T-helper 2 cell (primary cell): Measurements from ENCODE around the gene HMCN1.

Experiments
- DNase-seq, 5 experiments: peaks; one replicate each; pipeline versions ENCODE4 v3.0.0 to v3.0.0-alpha.2; 2012 to 2022
- total RNA-seq, 2 donors: gene quantifications; one replicate each; lab custom pipeline; 2026; lab: John Stamatoyannopoulos, UW

HMCN1 gene
- total RNA-seq = 2.2 to 3.6 reads per million in 2 donors

DNA sequence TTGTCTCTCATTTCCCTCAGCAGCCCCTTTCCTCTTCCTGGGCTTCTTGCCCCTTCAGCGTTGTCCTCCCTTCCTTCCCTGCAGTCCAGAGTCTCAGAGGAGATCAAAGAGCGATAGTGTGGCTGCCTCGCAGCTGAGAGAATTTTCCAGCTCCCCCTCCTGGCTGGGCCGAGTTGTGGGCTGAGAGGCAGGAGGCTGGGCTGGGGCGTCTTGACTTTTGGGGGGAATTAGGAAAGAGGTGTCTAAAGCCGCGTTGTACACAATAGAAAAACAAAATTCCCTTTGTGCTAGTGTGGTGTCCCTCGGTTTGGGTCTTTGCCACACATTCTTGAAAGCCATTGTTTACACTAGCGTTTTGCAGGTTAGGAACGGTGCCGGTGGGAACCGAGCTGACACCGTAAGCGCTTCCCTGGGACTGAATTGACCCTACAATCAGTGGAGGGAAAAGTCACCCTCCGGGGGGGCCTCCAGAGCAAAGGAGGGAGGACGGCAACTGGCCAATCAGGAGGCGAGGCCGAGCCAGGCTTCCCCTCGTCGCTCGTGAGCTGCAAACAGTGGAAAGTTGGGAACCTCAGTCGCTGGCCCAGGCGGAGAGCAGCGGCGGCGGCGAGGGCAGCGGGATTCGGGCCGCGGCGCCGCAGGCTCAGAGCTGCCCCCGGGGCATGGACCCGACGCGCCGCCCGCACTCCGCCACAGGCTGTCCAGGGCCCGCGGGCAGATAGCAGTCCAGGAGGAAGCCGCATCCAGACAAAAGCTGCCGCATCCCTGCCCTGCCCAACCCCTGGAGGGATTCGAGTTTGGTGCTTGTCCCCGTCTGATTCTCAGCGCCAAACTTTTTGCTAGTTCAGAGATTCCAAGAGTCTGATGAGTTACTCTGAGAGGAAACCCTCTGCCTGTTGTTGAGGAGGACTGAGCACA lies at the start of gene HMCN1:
Gene HMCN1, plus strand, starts transcription at position 574 of the 918 bp plus-strand sequence. CDS start 389 bp downstream, outside the sequence.
- peak in 1 of 5 experiments; percentile 3 for DNase-seq

- DNase-seq = no peak
These were observed 47.1 kb upstream of the HMCN1 start for GRCh38 chr1:185686821-185687778.

- peak in 1 of 5 experiments; percentile 52 for DNase-seq
These were observed 43.7 kb upstream of the HMCN1 start for GRCh38 chr1:185690527-185690926.

- no peak for DNase-seq
These were observed 40.5 kb upstream of the HMCN1 start for GRCh38 chr1:185693654-185694053.

- peak in 1 of 5 experiments; percentile 75 for DNase-seq
These were observed 40.1 kb upstream of the HMCN1 start for GRCh38 chr1:185694081-185694480.

DNA sequence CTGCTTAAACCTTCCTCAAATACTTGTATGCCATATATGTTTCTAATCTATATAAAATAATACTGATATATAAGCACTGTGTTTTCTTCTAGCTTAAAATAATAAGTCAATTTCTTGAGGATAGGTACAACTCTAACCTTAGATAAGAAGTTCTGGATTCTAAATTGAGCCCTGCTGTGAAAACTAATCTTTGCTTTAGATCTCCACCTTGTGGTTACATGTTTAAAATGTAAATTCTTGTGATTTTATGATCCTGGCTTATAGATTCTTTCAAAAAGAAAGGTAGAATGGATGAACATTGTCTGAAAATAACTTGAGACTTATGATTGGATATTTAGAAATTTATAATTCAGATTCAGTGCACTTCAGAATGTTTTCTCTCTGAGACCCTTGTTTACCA lies 38.9 kb upstream of the HMCN1 start:
- peak in 1 of 5 experiments; percentile 35 for DNase-seq

DNA sequence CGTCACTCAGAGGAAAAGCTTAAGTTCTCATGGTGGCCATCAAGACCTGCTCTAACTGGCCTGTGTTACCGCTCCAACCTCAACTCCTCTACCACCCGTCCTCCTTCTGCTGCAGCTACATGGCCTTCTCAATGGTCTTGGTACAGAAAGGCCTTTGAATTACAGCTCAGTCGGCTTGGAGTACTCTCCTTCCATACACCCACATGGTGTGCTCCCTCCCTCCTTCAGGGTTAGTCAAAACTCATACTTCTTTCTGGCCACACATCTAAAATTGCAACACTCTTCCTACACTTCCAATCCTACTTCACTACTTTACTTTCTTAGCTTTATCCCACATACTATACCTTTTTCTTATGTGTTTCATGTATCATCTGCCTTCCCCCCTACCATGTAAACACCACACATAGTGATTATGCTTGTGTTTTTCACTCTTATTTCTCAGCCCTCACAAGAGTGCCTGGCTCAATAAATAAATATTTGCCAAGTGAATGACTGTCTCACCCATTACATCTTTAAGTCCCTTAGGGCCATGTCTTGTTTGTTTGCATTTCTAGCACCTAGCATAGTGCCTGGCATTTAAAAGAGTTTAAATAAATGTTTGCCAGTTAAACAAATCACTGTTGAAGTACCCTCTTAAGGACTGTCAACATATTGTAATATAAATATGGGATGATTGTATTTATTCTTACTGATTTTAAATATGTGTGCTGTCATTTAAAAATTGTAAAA lies 37.6 kb upstream of the HMCN1 start:
- no peak for DNase-seq

- DNase-seq = no peak
These were observed 34.3 kb upstream of the HMCN1 start for GRCh38 chr1:185699874-185700273.

DNA sequence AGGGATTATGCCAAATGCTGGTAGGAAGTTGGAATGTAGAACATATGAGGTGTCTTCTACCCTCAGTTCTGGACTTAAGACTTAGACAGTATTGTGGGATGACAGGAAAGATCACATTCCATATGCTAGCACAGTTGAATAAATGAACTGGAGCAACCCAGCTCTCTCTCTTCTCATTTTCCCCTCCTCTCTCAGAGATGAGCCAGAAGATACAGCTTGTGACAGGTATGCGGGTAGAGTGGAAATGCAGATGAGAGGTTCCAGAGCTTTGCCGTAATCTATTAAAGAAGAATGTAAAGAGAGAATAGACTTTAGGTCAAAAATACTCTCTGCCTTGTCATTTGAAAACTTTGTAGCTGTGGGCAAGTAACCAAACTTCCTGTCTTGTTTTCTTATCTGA lies 32.5 kb upstream of the HMCN1 start:
- peak in 1 of 5 experiments; percentile 47 for DNase-seq

DNA sequence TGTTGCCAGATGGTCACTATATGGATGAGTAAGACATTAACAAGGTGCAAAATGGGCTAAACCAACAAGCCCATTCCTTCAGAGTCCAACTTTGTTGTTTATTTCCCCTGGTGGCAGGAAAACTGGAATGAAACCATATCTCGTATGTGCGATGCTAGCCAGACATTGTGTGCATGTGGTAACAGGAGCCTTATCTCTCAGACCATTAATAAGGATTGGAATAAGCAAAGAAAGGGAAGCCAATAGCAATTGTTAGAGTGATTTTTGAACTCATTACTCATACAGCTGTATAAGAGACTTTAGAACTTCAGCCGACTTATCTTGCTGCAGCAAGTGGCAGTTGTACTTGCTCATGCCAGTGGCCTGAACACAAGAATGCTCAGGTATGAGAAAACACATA lies 30.0 kb upstream of the HMCN1 start:
- no peak for DNase-seq

DNA sequence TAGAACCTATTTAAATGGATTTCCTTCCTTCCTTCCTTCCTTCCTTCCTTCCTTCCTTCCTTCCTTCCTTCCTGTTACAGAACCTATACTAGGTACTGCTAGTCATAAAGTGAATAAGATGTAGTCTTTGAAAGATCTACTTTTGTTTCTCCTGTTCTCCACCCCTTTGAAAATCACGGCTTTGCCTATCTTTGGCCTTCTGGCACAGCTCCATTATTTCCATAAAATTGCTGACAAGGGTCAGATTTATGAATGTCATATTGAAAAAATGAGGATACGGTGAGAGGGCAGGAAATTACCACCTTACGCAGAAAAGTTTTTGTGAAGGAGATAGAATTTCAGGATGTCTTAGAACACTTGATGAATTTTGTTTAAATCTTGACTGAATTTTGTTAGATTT lies 18.1 kb upstream of the HMCN1 start:
- DNase-seq = no peak

- no peak for DNase-seq
These were observed 15.2 kb upstream of the HMCN1 start for GRCh38 chr1:185719021-185719420.

DNA sequence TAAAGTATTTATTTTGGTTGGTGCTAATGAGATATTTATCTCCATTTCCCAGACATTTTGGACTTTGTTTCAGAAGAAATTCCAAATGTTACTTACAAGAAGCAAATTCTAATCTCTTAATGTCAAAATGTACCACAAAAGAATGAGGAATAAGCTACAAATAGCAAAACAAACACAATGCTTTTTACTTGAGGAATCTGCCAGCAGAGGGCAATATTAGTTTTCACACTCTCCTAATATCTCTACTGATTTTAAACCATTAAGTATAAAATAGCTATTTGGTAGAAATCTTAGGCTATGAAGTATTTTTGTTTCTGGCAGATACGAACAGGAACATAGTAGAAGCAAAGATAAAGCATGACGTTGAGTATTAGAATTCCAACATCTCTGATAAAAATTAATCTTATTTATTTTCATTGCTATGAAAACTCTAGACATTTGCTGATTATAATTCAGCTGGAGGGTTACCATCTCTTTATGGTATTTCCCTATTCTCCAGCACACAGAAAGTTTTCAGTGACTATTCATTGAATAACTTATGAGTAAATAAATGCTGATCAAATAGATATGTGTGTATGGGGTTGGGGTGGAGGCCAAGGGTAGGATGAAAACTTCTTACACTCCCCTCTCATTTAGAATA lies 13.4 kb upstream of the HMCN1 start:
- DNase-seq = no peak

- no peak for DNase-seq
These were observed 12.6 kb upstream of the HMCN1 start for GRCh38 chr1:185721553-185721952.

DNA sequence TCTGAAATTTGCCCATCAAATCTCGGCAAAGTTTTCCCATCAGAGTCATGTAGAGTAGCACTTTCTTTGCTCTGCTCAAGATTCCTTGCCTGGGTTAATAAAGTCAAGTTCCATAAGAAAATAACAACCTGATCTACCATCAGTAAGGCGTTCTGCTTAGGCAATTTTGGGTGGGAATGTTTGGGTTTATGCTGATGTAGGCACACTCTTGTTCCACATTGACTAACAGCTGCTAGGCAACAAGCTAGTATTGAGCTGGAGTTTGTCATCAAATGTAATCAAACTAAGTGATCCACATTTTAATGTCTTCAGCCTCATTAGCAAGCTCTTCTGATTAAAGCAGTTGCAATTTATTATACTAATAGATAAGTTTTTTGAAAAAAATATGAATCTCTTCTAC lies 12.1 kb upstream of the HMCN1 start:
- no peak for DNase-seq

DNA sequence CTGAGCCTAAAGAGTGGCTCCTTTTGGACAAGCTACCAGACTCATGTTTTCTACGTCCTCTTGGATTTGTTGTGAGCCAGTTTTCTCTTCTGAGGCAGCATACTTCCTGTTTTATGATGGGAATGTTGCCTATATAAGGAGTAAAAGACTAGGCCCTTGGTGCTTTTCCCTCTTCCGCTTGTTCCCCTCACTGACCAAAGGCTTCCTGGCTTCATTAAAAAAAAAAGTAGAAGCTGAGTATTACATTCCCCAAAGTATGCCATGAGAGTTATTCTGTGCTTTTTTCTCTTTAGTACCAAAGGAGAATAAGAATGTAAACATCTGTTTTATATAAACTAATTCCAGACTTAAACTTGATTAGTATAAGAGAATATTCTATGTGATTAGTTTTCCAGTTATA lies 6.5 kb upstream of the HMCN1 start:
- DNase-seq = no peak

- no peak for DNase-seq
These were observed 2.7 kb upstream of the HMCN1 start for GRCh38 chr1:185731446-185731845.

DNA sequence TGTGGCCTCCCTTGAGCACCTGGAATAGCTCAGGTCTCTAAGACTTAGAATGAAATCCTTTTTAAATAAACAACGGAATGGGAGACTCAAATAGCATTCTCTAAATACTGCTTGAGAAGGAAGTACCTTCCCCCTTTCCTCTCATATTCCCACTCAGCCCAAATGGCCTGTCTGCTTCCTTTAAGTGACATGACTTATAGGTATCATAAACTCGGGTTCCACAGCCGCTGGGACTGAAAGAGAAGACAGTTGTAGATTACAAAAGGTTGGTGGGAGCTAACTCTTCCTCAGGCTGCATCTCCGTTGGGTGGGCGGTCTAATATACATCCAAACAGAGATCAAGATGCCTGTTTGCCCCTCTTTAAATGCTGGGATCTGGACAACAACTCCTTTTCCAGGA lies 1.2 kb upstream of the HMCN1 start:
- DNase-seq = no peak

DNA sequence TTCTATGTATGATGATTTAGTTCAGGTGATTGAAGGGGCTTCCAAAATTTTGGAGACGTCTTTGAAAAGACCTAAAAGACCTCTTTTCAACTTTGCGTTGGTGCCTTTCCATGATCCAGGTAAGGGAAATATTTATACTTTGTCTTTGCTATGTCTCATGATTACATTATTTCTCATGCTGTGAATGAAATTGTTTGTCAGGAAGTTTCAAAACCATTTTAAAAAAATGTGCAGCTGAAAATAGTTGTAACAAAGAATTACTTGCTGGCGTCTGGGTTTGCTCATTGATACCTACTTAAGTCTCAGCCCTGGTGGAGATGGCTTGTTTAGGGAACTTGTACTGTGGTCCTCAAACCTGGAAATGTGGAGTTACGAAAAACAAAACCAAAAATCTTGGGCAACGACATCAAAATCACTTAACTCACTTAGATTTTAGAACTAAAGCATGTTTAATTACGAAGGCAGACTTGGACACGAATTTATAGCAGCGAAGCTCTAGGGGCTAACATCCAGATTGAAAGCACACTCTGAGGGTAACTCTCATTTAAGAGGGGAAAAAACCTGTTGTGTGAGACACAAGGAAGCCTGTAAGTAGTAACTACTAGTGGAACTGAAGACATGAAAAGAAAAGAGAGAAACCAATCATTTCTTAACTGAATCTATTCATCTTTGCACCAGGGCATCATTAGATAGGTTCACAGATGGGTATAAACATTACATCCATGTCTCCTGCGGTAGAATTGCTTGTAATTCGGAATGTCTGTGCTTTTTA lies 924 bp downstream of the HMCN1 start:
- no peak for DNase-seq

- DNase-seq = no peak
These were observed 1.5 kb downstream of the HMCN1 start for GRCh38 chr1:185735701-185736064.

DNA sequence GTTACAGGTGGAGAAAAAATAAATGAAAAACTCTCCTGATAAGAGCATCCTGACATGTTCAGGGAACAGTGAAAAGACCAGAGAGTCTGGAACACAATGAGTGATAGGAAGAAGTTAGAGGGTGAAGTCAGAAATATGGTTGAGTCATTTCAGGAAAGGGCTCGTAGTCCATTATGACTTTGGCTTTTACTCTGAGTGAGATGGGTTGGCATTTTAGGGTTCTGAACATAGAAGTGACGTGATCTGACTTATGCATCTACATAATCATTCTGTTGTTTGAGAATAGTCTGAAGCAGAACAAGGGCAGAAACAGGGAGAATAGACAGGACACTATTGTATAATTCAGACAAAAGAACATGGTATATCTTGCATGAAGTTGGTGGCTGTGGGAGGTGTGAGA lies 5.8 kb downstream of the HMCN1 start:
- peak in 1 of 5 experiments; percentile 71 for DNase-seq
